Motor neuron (in vitro differentiated cells): ENCODE results near the gene HNRNPK. TPM values are rescaled to one million over a fixed set of nuclear protein-coding genes. Genes with fewer than 3 reads are reported as not detected.

Experiments
- ATAC-seq, 8 experiments: fragments of 200-7000 bp; cut with Tn5 transposase; replicated peaks in 6 of 8; 2 replicates each; pipeline ENCODE4 v1.8.0; 2021; ENCODE audit warnings: mild to moderate bottlenecking in 8 of 8, moderate library complexity in 8 of 8
- H3K27ac ChIP-seq, 2 donors: fragments of 250-450 bp; sonication (Bioruptor Pico); 2 replicates each; pipeline ENCODE4 v1.9.0; 2021; ENCODE audit warnings: antibody characterized with exemption in 2 of 2, mild to moderate bottlenecking in 2 of 2, moderate library complexity in 1 of 2
- H3K4me1 ChIP-seq, 2 donors: fragments of 250-450 bp; sonication (Bioruptor Pico); replicated peaks in 1 of 2; 2 replicates each; pipeline ENCODE4 v1.6.1; 2021; ENCODE audit warnings: antibody characterized with exemption in 2 of 2, mild to moderate bottlenecking in 2 of 2, moderate library complexity in 1 of 2
- H3K4me3 ChIP-seq, 5 donors: fragments of 250-450 bp; sonication (Bioruptor Pico); 2 replicates each; pipeline ENCODE4 v1.9.0; 2021; ENCODE audit warnings: antibody characterized with exemption in 5 of 5, mild to moderate bottlenecking in 5 of 5, moderate library complexity in 4 of 5
- WGBS, 10 experiments: fragments of 450-650 bp; shearing (Covaris generic); methylation state at CpG; one replicate each; pipeline ENCODE4 v1.0.0; 2022; 5-methylcytosine and 5-hydroxymethylcytosine counted together
- in situ Hi-C, 9 experiments: fragments of 400-800 bp; cut with MboI; loops; one replicate each; pipeline ENCODE4 v1.15.0; 2021; ENCODE audit warnings: low sequenced_read_pairs in 9 of 9, low pct_unique_long_range_greater_than_20kb in 2 of 9; ENCODE audit not compliant: unreplicated experiment in 9 of 9
- total RNA-seq, 8 experiments: library from RNA; unstranded; fragments of 300-600 nt; gene quantifications; 2 replicates each; pipeline versions ENCODE4 v1.2.3 to v1.2.4, GENCODE V29; 2022

HNRNPK gene
- total RNA-seq, 8 experiments from 2014 or later: 405 to 918 (median 496) TPM

- in situ Hi-C loops: loop anchor here in 6 of 9 experiments (25.0 kb wide), 2 partner anchors 322 to 372 kb away; no protein-coding TSS in a partner anchor
- ATAC-seq: no peak
- Histone ChIP-seq H3K4me1 (no peaks in the 10 kb centered on the region), H3K27ac (no peak overlapping the region), H3K4me3 (no peak overlapping the region)
- 71 to 100% (median 90%) methylated on average over 1 to 5 of the region's 5 CpGs; no CpG with 5 or more reads in 2 of the 10 experiments for WGBS, 10 experiments
Measured at GRCh38 chr9:83940590-83941303, 39.3 kb downstream of the HNRNPK start.

GRCh38 chr9:83937861-83938455 lies 42.1 kb downstream of the HNRNPK start:
- in situ Hi-C loops: loop anchor here in 8 of 9 experiments (10.0 to 25.0 kb wide), 4 partner anchors 324 to 387 kb away; no protein-coding TSS in a partner anchor
- Histone ChIP-seq H3K4me3 (no peak overlapping the region), H3K27ac (no peak overlapping the region), H3K4me1 (peaks cover 0 to 9% of the 10 kb centered on the region in 2 donors)
- WGBS, 10 experiments: 0 to 40% (median 15%) methylated on average over 1 of the region's 1 CpG; no CpG with 5 or more reads in 2 of the 10 experiments
- ATAC-seq: peak; percentile 27 to 90 (median 47)

GRCh38 chr9:83936523-83936922 lies 43.5 kb downstream of the HNRNPK start:
- in situ Hi-C loops: loop anchor here in 8 of 9 experiments (10.0 to 25.0 kb wide), 4 partner anchors 326 to 388 kb away; no protein-coding TSS in a partner anchor
- H3K4me3 ChIP-seq: no peak overlapping the region
- no peak for ATAC-seq
- WGBS, 10 experiments: 77 to 100% (median 100%) methylated on average over 1 to 6 of the region's 6 CpGs; no CpG with 5 or more reads in 1 of the 10 experiments
- no peak overlapping the region for H3K27ac ChIP-seq
- peaks cover 0 to 9% of the 10 kb centered on the region in 2 donors for H3K4me1 ChIP-seq

GRCh38 chr9:83935276-83935935 lies 44.6 kb downstream of the HNRNPK start:
- peaks cover 0 to 9% of the 10 kb centered on the region in 2 donors for H3K4me1 ChIP-seq
- 20 to 100% (median 71%) methylated on average over 1 to 3 of the region's 3 CpGs; no CpG with 5 or more reads in 3 of the 10 experiments for WGBS, 10 experiments
- peak in 2 of 8 experiments; percentile 19 to 55 for ATAC-seq
- H3K4me3 ChIP-seq: no peak overlapping the region
- H3K27ac ChIP-seq: no peak overlapping the region
- in situ Hi-C loops: loop anchor here in 8 of 9 experiments (10.0 to 25.0 kb wide), 4 partner anchors 327 to 389 kb away; no protein-coding TSS in a partner anchor

GRCh38 chr9:83934569-83935275 lies 45.3 kb downstream of the HNRNPK start:
- 80 to 100% (median 100%) methylated on average over 1 to 4 of the region's 5 CpGs; no CpG with 5 or more reads in 1 of the 10 experiments for WGBS, 10 experiments
- ATAC-seq: no peak
- in situ Hi-C loops: loop anchor here in 8 of 9 experiments (10.0 to 25.0 kb wide), 4 partner anchors 328 to 390 kb away; no protein-coding TSS in a partner anchor

GRCh38 chr9:83933790-83934189 lies 46.2 kb downstream of the HNRNPK start:
- ATAC-seq: peak in 5 of 8 experiments; percentile 30 to 87 (median 55)
- in situ Hi-C loops: loop anchor here in 8 of 9 experiments (10.0 to 25.0 kb wide), 4 partner anchors 329 to 391 kb away; no protein-coding TSS in a partner anchor
- Histone ChIP-seq H3K4me1 (peaks cover 0 to 9% of the 10 kb centered on the region in 2 donors), H3K27ac (no peak overlapping the region), H3K4me3 (peak overlapping the region in 1 of 5 donors; percentile 19)
- 67 to 100% (median 90%) methylated on average over 1 to 3 of the region's 3 CpGs; no CpG with 5 or more reads in 2 of the 10 experiments for whole genome bisulfite sequencing, 10 experiments

More at GRCh38 chr9:83934569-83935275, 45.3 kb downstream of the HNRNPK start:
- H3K27ac ChIP-seq: no peak overlapping the region
- no peak overlapping the region for H3K4me3 ChIP-seq
- H3K4me1 ChIP-seq: peaks cover 0 to 9% of the 10 kb centered on the region in 2 donors

GRCh38 chr9:83932851-83933250 lies 47.2 kb downstream of the HNRNPK start:
- H3K4me1 ChIP-seq: peaks cover 0 to 9% of the 10 kb centered on the region in 2 donors
- no peak for ATAC-seq
- H3K27ac ChIP-seq: no peak overlapping the region
- no peak overlapping the region for H3K4me3 ChIP-seq
- in situ Hi-C loops: loop anchor here in 8 of 9 experiments (10.0 to 25.0 kb wide), 4 partner anchors 329 to 392 kb away; no protein-coding TSS in a partner anchor
- WGBS, 10 experiments: 70 to 100% (median 91%) methylated on average over 2 to 5 of the region's 5 CpGs; no CpG with 5 or more reads in 1 of the 10 experiments

- Histone ChIP-seq H3K27ac (no peak overlapping the region), H3K4me3 (no peak overlapping the region), H3K4me1 (peaks cover 0 to 9% of the 10 kb centered on the region in 2 donors)
- ATAC-seq: peak in 1 of 8 experiments; percentile 52
- 40 to 100% (median 93%) methylated on average over 1 to 2 of the region's 2 CpGs; no CpG with 5 or more reads in 5 of the 10 experiments for WGBS, 10 experiments
- in situ Hi-C loops: loop anchor here in 8 of 9 experiments (10.0 to 25.0 kb wide), 4 partner anchors 330 to 393 kb away; no protein-coding TSS in a partner anchor
Measured at GRCh38 chr9:83932011-83932410, 48.0 kb downstream of the HNRNPK start.

GRCh38 chr9:83930881-83931280 lies 49.1 kb downstream of the HNRNPK start:
- peaks cover 0 to 9% of the 10 kb centered on the region in 2 donors for H3K4me1 ChIP-seq
- in situ Hi-C loops: loop anchor here in 8 of 9 experiments (10.0 to 25.0 kb wide), 4 partner anchors 331 to 394 kb away; no protein-coding TSS in a partner anchor
- no peak for ATAC-seq
- WGBS, 10 experiments: 77 to 100% (median 96%) methylated on average over 1 to 5 of the region's 5 CpGs; no CpG with 5 or more reads in 4 of the 10 experiments
- no peak overlapping the region for H3K4me3 ChIP-seq
- H3K27ac ChIP-seq: no peak overlapping the region

- H3K27ac ChIP-seq: no peak overlapping the region
- in situ Hi-C loops: loop anchor here in 6 of 9 experiments (25.0 kb wide), 2 partner anchors 335 to 385 kb away; no protein-coding TSS in a partner anchor
- 33 to 100% (median 83%) methylated on average over 1 of the region's 1 CpG; no CpG with 5 or more reads in 6 of the 10 experiments for WGBS, 10 experiments
- H3K4me1 ChIP-seq: no peaks in the 10 kb centered on the region
- ATAC-seq: no peak
- no peak overlapping the region for H3K4me3 ChIP-seq
Measured at GRCh38 chr9:83927591-83927990, 52.4 kb downstream of the HNRNPK start.

GRCh38 chr9:83920927-83921707 lies 58.9 kb downstream of the HNRNPK start, which contains the start of gene KIF27:
Gene KIF27, minus strand, starts transcription at chr9:83921432. Its CDS starts 5,841 bp downstream, at chr9:83915591.
- ATAC-seq: peak; percentile 90 to 96 (median 94)
- H3K4me1 ChIP-seq: peaks cover 0 to 3% of the 10 kb centered on the region in 2 donors
- in situ Hi-C loops: loop anchor here in 2 of 9 experiments (25.0 kb wide), 2 partner anchors 209 to 309 kb away; partner anchors contain the start of genes IDNK (in 1 of the 2) and UBQLN1 (in 1 of the 2)
- peak within 1 kb of the TSS; percentile 90 to 95 for H3K27ac ChIP-seq
- WGBS, 10 experiments: 0 to 4% (median 0%) methylated on average over 1 to 13 of the region's 92 CpGs; no CpG with 5 or more reads in 4 of the 10 experiments
- H3K4me3 ChIP-seq: peak within 1 kb of the TSS; percentile 69 to 94 (median 89)
